HG03432 (cell line): ENCODE data around the gene SUPT3H.

Source experiments
- ATAC-seq: cut with Tn5 transposase; IDR thresholded peaks from one replicate; pipeline ENCODE4 v1.9.1; 2021; ENCODE audit warnings: mild to moderate bottlenecking, moderate library complexity; ENCODE audit not compliant: unreplicated experiment

Gene SUPT3H

DNA sequence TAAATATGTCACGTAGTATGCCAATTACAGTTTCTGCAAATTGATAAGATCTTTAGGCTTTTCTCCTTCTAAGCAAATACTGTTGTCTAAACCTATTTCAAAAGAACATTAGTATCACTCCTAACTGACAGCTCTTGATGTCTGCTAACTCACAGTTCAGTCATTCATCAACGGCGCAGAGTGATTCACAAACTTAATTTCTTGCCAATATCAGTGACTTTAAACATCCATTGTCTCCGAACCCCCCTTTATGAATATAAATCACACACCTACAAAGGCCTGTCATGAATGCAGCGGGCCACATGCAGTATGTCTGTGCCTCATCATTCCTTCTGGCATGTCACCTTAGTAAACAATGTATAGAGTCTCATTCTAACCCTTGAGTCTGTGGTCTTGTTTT, 569.6 kb downstream of the SUPT3H start:
- no peak for ATAC-seq

DNA sequence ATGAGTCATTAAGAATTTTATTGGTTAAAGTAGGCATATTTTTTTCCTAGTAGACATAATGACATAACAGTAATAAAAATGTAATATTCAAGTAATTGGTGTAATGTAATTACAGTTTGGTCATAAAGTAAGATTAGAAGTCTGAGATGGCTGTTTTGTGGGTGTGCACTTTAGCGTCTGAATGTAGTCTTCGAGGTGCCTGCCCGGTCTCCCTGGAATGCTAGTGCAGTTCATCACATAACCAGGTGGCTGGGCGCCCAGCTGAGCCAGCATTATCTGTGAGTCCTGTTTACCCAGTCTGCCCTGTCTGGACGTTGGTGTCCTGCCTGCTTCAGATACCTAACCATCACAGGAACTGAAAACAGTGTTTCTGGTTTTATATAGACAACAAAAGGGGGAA, 571.1 kb downstream of the SUPT3H start:
- ATAC-seq, result no peak

DNA sequence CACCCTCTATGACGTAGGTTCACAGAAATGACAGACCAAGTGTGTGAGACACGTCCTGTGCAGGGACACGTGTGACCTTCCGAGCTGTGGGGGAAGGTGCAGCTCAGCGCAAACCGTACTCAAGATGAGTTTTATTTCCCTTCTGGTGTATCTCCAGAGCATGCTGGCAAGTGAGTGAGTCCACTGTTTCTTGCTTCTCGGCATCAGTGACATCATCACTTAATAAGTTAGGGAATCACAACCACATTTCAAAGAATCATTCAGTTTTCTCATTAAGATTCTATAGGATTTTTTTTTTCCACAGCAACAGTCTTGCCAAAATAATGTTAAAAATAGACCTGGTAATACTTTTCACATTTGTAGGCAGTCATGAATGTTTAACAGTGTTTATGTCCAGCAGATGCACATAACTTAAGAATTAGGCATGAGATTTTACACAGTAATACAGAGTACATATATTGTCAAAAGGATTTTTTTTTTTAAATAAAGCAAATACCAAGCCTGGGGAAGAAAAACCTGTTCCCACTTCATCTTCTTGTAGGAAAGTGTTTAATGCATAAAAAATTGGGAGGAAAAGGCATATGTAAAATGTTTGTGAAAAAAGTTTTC, 572.4 kb downstream of the SUPT3H start:
- no peak for ATAC-seq

DNA sequence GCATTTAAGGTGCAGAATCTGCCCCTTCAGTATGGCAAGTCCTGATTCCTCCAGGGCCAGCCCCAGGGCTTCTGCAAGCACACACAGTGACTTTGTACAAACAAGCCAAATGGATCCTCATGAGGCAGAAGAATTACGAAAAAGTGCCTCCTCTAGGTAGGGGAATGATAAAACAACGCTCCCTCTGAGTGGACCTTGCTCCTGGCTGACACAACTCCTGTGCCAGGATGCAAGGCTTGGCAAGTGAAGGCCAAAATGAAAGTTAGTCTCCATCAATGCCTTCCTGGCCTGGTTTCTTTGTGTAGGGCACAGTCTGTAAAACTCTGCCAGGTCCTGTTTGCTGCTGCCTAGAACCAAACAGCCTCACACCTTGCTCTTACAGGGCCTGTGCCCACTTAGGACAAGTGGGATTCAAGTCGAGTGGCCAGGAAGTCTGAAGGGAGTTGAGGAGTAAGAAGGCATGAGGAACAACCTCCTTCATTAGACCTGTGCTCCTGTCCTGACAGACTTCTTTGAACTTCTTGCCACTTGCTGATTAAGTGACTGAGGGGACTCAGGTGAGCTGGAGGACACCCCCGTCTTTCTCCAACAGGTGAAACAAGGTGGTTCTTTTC, 573.1 kb downstream of the SUPT3H start:
- no peak for ATAC-seq

DNA sequence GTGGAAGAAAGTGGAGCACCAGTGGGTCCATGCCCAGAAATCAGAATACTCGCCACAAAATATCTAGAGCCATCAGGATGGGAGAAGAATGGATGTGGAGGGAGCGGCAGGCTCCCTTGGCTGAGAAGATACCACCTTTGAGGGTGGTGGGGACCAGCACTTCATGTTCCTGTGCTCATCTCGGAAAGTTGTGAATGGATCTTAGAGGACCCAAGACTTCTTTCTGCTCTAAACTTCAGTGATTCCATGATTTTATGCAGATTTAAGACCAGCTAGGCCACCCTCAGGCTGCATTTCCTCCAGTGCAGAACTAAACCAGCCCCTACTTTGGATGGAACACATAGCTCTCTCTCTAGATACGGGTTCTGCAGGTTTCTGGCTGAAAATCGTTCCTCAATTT, 573.7 kb downstream of the SUPT3H start:
- ATAC-seq, result no peak

DNA sequence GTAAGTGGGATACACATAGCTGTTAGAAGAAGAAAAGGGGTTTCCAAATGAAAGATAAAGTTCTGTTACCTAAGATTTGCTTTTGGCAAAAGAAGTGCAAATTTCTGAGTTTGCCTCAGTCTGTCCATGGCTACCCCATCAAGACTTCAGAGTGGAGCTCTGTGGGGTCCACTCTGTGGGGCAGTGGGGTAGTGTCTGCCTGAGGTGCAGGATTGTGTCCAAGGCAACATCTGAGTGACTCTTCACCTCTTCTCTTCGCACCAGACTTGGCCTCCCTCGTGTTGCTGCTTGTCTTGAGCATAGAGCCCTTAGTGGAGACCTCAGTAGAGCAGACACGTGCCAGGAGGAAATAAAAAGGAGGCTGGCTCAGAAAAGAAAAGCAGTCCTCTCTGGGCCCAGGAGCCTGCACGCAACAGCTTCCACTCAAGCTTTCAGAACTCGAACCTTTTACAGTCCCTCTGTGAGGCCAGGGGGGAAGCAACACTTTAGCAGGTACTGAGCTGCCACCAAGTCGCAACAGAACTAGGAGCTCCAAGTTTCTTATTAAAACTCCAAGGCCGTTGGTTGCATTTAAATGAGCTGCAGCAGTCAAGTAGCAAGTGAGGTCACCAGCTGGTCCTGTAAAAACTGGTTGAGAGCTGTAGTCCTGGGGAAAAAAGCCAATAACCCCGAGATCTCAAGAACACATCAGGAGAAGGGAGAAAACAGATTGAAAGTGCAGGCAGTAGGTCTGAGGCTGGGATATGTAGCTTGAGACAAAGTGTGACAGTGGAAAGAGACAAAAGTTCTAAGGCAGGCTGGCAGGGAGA, 576.7 kb downstream of the SUPT3H start:
- no peak for ATAC-seq

DNA sequence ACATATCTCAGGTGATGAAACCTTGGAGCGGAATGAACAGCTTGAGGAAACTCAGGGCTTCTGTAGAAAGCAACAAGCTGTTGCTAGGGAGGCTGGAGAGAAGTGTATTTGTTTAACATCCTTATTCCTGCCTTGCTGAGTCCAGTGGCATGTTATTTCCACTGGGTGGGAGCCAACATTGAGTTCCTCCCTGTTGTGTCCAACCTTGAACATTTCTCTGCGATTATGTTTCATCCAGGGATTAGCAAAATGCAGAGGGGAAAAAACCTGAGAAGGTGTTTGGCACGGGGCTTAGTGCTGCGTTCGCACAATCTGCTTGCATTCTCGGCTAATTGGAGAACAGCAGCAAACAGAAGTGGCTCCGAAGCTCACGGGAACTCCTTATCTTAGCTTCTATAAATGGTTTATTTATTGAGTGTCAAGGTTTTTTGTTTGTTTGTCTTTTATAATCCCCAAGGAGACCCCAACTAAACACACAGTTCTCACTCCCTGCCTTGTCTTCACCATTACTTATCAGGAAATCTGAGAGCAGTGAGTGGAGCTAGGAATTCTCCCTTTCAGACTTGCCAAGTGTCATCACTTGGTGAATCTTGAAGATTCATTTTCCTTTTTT, 577.5 kb downstream of the SUPT3H start:
- ATAC-seq, result no peak

DNA sequence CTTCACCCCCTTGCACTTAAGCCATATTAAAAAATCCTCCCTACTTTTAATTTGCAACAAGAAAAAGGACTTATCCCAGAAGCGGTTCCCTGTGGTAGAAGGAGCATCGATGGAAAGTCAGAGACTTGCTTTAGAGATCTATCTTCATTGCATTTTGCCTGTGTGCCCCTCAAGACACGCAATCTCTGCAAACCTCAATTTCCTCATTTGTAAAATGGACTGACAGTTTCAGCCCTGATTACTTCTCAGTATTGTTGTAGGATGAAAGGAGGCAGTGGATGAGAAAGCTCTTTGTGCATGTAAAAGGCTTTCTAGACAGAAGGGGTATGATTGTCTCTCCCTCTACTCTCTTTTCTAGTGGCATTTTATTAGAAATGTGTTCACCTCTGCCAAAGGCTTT, 580.0 kb downstream of the SUPT3H start:
- ATAC-seq, result no peak

DNA sequence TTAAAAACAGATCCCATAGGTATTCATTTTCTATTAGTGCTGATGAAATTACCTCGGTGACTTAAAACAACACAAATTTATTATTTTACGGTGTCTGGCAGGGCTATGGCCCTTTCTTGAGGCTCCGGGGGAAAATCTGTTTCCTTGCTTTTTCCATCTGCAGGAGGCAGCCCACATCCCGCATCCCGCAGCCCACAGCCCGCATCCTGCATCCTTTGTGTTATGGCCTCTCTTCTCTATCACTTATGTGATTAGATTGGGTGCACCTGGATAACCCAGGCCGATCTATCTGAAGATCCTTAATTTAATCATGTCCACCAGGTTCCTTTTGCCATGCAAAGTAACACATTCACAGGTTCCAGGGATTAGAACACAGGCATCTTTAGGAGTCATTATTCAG, 582.4 kb downstream of the SUPT3H start:
- ATAC-seq, result no peak

DNA sequence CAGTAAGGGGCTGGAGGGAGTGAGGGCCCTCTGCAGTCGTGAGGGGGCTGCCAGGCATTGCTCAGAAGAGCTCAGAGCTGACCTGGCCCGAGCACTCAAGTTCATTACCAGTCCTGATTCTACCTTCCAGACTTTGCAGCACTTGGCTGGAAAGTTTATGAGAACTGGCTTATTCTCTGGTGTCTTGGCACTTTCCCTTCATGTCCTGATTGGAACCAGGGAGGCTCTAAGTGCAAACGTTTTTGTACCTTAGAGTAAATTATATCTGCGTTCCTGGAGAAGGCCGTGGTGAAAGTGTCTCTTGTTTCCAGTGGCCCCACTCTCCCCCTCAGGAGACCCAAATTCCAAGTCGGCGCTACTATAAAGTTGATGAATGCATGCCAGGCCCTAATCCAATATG, 587.9 kb downstream of the SUPT3H start:
- no peak for ATAC-seq

DNA sequence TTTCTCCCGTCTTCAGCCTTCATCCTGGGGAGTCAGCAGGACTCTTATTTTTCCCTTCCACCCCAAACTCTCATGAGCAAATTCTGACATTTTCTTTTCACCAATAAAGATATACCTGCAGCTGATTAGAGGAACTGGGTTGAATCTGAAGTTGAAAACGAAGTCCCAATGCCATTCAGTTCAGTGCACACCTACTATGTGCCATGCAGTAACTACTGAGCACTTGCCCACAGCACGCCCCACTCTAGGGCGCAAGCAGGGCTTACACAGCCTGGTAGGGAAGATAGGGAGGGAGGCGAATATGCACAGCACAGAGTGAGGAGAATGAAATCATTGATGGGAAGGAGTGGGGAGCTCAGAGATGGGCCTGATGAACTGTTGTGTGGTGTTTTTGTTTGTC, 588.7 kb downstream of the SUPT3H start:
- ATAC-seq, result no peak

DNA sequence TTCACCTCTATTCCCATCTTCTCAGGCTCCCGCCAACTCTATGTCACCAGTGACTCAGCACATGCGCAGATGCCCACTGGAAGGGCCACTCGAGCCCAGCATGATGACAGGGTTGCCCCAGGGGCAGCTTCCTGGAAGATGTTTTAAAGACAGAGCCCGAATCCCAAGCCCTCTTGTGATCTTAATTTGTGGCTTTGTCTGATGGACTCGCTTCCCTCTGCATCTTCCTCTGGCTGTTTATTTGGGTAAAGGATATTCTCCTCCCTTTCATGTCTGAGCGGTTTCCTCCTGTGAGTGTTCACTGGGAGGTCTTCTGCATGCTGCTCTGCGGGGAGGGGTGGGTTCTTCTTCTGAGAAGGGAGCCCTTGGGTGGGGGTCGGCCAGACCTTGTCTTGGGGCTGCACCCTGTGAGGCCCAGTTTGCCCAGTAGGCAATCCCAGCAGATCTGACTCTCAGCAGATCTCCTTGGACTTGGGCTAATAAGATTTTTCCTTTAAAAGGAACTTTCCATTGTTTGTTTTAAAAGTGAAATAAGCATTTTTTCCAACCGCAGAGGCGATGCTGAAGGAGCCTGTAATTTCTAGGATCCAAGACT, 589.2 kb downstream of the SUPT3H start:
- no peak for ATAC-seq

DNA sequence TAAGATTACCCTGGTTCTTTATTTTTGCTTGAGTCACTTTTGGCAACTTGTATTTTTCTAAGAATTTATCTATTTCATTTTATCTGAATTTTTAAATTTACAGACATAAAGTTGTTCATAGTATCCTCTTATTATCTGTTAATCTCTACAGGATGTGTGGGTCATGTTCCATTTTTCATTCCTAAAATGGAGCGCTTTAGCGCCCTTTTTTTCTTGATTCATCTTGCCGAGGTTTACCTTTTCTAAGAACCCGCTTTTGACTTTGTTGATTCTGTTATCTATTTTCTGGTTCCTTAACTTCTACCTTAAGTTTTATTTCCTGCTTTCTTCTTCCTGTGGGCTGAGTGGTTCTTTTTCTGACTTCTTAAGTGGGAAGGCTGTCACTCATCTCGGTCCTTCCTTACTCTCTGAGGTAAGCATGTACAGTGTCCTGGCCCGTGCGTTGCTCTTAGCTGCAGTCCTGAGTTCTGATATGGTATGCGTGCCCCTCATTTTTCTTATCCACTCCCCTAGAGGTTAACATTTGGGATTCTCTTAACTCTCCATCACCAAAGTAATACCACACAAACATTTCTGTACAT, 590.4 kb downstream of the SUPT3H start:
- ATAC-seq, result no peak

DNA sequence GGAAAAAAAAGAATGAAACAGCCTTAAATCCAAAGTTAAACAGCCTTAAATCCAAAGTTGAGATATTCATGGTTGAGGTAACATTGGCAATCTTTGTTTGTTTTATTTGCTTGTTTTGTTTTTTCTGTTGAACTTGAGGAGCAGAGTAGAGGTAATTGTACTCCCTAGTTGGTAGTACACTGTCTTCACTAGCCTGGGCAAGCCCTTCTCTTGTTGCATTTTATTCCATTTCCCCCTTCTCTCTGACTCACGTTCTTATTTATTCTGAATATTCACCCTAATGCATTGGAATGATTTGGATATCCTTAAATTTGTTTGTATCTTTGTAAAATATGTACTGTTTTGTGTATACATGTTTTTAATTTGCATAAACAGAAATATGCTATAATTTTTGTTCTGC, 592.6 kb downstream of the SUPT3H start:
- ATAC-seq, result no peak

DNA sequence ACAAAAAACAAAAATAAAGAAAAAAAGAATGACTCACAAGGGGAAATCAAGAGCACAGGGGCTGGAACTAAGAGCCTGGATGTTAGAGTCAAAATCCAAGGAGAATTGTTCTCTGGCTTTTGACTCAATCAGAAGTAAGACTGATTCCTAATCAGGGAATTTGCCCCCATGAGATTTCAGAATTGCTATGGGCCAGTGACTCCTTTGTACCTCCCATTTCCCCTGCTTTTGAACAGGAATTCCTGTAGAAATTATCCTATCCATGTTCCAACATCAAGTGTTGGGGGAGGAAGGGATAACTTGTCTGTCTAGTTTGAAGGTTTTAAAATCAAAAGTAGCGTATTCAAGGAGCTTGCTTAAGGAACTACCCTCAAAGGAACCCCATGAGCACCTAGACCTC, 593.5 kb downstream of the SUPT3H start:
- ATAC-seq, result no peak

DNA sequence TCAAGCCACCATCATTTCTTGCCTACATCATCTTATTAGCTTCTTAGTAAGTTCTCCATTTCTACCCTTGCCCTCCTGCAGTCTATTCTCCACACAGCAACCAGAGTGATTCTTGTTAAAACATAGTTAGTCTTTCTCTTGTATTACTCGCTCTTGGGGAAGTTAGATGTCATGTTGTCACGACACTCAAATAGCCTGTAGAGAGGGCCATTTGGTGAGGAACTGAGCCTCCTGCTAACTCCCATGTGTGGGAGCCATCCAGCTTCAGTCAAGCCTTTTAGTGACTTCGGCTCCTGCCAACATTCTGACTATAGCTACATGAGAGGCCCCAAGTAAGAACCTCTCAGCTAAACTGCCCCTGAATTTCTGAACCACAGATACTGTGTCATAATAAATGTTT, 594.8 kb downstream of the SUPT3H start:
- no peak for ATAC-seq

DNA sequence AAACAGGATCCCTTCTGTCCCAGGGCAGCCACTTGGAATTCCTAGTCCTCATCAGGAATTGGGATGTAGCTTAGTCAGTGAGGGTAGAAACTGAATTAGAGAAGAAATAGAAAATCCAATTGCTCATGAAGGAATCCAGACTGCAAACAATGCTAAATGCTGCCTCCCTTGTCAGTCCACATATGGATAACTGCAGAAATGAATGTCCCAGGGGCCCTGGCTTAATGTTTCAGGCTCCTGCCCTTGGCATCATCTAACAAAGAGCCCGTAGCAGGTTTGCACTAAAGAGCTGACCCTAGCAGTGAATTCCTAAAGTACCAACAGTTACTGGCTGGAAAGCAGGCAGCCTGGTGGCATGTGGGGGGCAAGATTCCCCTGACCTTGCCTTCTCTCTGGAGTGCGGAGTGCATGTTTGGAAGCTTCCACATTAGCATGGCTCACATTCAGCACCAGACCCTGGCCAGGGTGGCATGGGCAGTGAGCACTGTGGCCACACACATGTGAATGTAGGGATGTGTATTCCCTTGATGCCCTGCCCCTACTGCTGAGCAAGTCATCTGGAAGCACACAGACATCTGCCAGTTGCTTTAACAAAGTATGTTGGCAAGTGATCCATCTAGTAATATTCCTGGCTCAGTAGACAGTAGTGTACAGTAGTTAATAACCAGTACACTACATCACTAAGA, 595.7 kb downstream of the SUPT3H start:
- no peak for ATAC-seq

DNA sequence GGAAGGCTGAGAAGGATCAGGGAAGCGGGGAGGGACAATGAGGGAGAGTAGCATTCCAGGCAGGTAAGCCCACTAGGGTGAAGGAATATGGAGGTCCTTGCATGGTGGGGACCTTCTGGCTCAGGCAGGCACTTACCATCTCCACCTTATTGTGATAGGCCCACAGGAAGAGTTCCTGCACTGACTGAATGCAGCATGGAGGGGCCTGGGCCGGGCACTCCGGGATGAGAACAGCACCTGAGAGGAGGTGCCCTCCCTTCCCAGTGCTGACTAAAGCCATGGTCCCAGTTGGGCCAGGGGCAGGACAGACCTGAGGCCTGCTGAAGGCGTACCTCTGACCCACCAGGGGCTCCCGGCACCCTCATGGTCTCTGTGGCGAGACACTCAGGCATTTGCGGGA, 597.6 kb downstream of the SUPT3H start:
- ATAC-seq, result no peak

DNA sequence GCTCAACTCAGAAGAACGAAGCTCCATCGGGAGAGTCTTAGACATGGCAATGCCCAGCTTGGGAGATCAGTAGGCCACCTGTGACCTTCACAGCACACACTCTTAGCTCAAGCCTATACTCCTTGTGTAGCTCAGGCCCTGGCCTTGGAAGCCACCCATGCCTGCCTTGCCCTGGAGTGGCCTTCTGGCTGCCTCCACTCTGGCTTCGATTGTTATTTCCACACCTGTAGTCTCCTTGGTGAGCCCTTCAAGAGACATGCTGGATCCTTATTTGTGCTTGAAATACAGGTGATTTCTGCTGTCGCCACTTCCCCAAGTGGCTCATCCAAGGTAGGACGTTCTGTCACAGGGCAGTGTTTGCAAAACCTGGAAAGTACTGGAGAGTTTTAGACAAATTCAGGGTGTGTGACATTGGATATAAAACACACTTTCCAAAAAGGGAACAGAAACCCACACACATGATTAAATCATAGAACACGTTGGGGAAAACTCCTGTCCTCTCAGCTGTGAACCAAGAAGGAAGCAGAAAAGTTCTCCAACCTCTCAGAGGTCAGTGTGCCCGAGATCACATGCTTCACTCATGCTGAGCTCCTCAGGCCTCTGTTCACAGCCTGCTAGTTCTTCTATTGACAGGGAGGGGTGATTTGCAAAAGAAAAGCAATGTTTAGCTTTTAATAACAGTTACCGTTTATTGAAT, 598.5 kb downstream of the SUPT3H start:
- ATAC-seq, result peak; percentile 80
